ENCODE measurements around the gene IQGAP2. TPM values are rescaled to one million over a fixed set of nuclear protein-coding genes. Genes with fewer than 3 reads are reported as not detected.

IQGAP2 gene
- total RNA-seq, 1 donor: 0.36 TPM

DNA sequence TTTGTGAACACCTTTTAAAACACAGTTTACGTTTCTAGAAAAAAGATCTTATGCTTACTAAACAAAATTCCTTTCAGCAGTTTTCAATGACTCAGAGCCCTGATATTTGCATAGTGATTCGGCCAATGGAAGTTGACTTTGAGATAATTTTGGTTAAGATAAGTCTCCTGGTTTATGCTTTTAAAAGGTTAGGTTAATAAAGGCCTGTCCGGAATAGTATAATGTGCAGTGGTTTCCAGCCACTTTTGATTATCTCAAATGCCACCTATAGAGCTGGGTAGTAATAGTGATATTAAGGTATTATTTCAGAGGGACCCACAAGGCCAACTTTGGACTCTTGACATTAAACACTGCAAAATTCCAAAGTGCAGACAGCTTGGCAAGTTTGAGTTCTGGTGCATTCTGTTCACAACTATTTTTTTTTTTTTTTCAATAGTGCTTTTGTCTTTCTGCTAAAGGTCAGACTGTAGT lies 134.0 kb downstream of the IQGAP2 start:
- no peaks in the 10 kb centered on the region for H3K27me3 ChIP-seq (ENCODE audit: insufficient read depth, low read length)

GRCh38 chr5:76542241-76542640 lies 139.2 kb downstream of the IQGAP2 start:
- Histone ChIP-seq H2AFZ (ENCODE audit: low read length) (no peak overlapping the region), H3K4me3 (ENCODE audit: insufficient read depth, low read length) (no peak overlapping the region), H3K9me3 (ENCODE audit: low read depth, low read length) (no peaks in the 10 kb centered on the region), H4K20me1 (ENCODE audit: insufficient read depth, low read length) (no peaks in the 10 kb centered on the region), H3K4me1 (ENCODE audit: insufficient read depth, low read length) (no peaks in the 10 kb centered on the region), H3K79me2 (ENCODE audit: insufficient read depth, low read length) (no peaks in the 10 kb centered on the region), H3K4me2 (ENCODE audit: insufficient read depth, low read length) (no peak overlapping the region), H3K27ac (ENCODE audit: low read depth, low read length) (no peak overlapping the region), H3K27me3 (ENCODE audit: insufficient read depth, low read length) (peaks cover 6% of the 10 kb centered on the region), H3K36me3 (ENCODE audit: insufficient read depth, low read length) (no peaks in the 10 kb centered on the region)
- TF ChIP-seq CTCF (IDR thresholded peaks at IDR 0.05; ENCODE audit: extremely low read depth, low read depth, low read length): no peak
- DNase-seq (ENCODE audit: insufficient read length, low spot score, missing footprints): no peak

More for the DNA sequence above, 134.0 kb downstream of the IQGAP2 start:
- no peaks in the 10 kb centered on the region for H3K4me1 ChIP-seq (ENCODE audit: insufficient read depth, low read length)
- no peak overlapping the region for H3K27ac ChIP-seq (ENCODE audit: low read depth, low read length)
- H4K20me1 ChIP-seq (ENCODE audit: insufficient read depth, low read length): no peaks in the 10 kb centered on the region
- DNase-seq (ENCODE audit: insufficient read length, low spot score, missing footprints): no peak
- no peaks in the 10 kb centered on the region for H3K79me2 ChIP-seq (ENCODE audit: insufficient read depth, low read length)
- H3K4me3 ChIP-seq (ENCODE audit: insufficient read depth, low read length): no peak overlapping the region
- no peaks in the 10 kb centered on the region for H3K36me3 ChIP-seq (ENCODE audit: insufficient read depth, low read length)
- TF ChIP-seq CTCF (IDR thresholded peaks at IDR 0.05; ENCODE audit: extremely low read depth, low read depth, low read length): no peak
- H3K9me3 ChIP-seq (ENCODE audit: low read depth, low read length): no peaks in the 10 kb centered on the region
- H3K4me2 ChIP-seq (ENCODE audit: insufficient read depth, low read length): no peak overlapping the region
- H2AFZ ChIP-seq (ENCODE audit: low read length): no peak overlapping the region

- no peaks in the 10 kb centered on the region for H3K4me1 ChIP-seq (ENCODE audit: insufficient read depth, low read length)
- H3K9me3 ChIP-seq (ENCODE audit: low read depth, low read length): no peaks in the 10 kb centered on the region
- H4K20me1 ChIP-seq (ENCODE audit: insufficient read depth, low read length): no peaks in the 10 kb centered on the region
- no peak overlapping the region for H3K27ac ChIP-seq (ENCODE audit: low read depth, low read length)
- H3K27me3 ChIP-seq (ENCODE audit: insufficient read depth, low read length): peaks cover 6% of the 10 kb centered on the region
- no peaks in the 10 kb centered on the region for H3K79me2 ChIP-seq (ENCODE audit: insufficient read depth, low read length)
- H3K4me2 ChIP-seq (ENCODE audit: insufficient read depth, low read length): no peak overlapping the region
- no peak for DNase-seq (ENCODE audit: insufficient read length, low spot score, missing footprints)
- no peak for TF ChIP-seq CTCF (IDR thresholded peaks at IDR 0.05; ENCODE audit: extremely low read depth, low read depth, low read length)
- H2AFZ ChIP-seq (ENCODE audit: low read length): no peak overlapping the region
- no peak overlapping the region for H3K4me3 ChIP-seq (ENCODE audit: insufficient read depth, low read length)
- H3K36me3 ChIP-seq (ENCODE audit: insufficient read depth, low read length): no peaks in the 10 kb centered on the region
Measured at GRCh38 chr5:76542887-76543690, 140.0 kb downstream of the IQGAP2 start.

GRCh38 chr5:76544268-76544926 lies 141.3 kb downstream of the IQGAP2 start:
- DNase-seq (ENCODE audit: insufficient read length, low spot score, missing footprints): peak; percentile 58
- Histone ChIP-seq H3K4me1 (ENCODE audit: insufficient read depth, low read length) (no peaks in the 10 kb centered on the region), H3K9me3 (ENCODE audit: low read depth, low read length) (no peaks in the 10 kb centered on the region), H2AFZ (ENCODE audit: low read length) (no peak overlapping the region), H3K36me3 (ENCODE audit: insufficient read depth, low read length) (no peaks in the 10 kb centered on the region), H3K79me2 (ENCODE audit: insufficient read depth, low read length) (no peaks in the 10 kb centered on the region), H4K20me1 (ENCODE audit: insufficient read depth, low read length) (no peaks in the 10 kb centered on the region), H3K27me3 (ENCODE audit: insufficient read depth, low read length) (peaks cover 6% of the 10 kb centered on the region), H3K4me2 (ENCODE audit: insufficient read depth, low read length) (no peak overlapping the region), H3K4me3 (ENCODE audit: insufficient read depth, low read length) (no peak overlapping the region), H3K27ac (ENCODE audit: low read depth, low read length) (no peak overlapping the region)
- peak; percentile 40 for TF ChIP-seq CTCF (IDR thresholded peaks at IDR 0.05; ENCODE audit: extremely low read depth, low read depth, low read length)

All from osteoblast (primary cell).